HepG2 (cell line): Measurements from ENCODE around the gene BLVRB. TPM values are rescaled to one million over a fixed set of nuclear protein-coding genes. Genes with fewer than 3 reads are reported as not detected.

Experiments
- ATAC-seq: fragments of 200-7000 bp; cut with Tn5 transposase; 3 replicates; pipeline ENCODE4 v1.9.1; 2020; ENCODE audit warnings: mild to moderate bottlenecking, moderate library complexity
- BruUV-seq: library from RNA; stranded (reverse); fragments of 400-500 nt; replicated peaks from 2 replicates; lab custom pipeline; 2021; lab: Mats Ljungman, UMichigan
- CTCF ChIA-PET: fragments of 300-600 bp; formaldehyde crosslinking; extraction: SDS; loops from one replicate; lab custom pipeline; 2021; ENCODE audit warnings: low total read pairs, inconsistent platforms, low intra/inter-chr PET ratio; lab: Yijun Ruan, JAX
- POLR2A ChIA-PET: fragments of 350-600 bp; sonication (Branson Sonifier 250); formaldehyde crosslinking; loops from one replicate; lab custom pipeline; 2020; ENCODE audit warnings: antibody characterized with exemption, inconsistent platforms; lab: Yijun Ruan, JAX
- DNase-seq: peaks from one replicate; pipeline ENCODE4 v3.0.0-alpha.2; 2015; ENCODE audit warnings: low spot score
- FAIRE-seq: peaks from 3 replicates; lab custom pipeline; 2011; peaks lifted over from hg19 to GRCh38; lab: Jason Lieb, UNC
- H2AFZ ChIP-seq: one replicate; pipeline ENCODE4 v1.6.1; 2011; ENCODE audit warnings: low read length, inconsistent platforms
- H3K27ac ChIP-seq: fragments of 300-600 bp; 3 replicates; pipeline ENCODE4 v1.8.0; 2011; ENCODE audit warnings: mixed run types, mild to moderate bottlenecking, mixed read lengths, low read length, inconsistent platforms; ENCODE audit not compliant: insufficient read depth; ENCODE audit errors: extremely low read length
- H3K27me3 ChIP-seq, 2 experiments: fragments of 200-600 bp in 1 of 2; 2 replicates in 1 of 2; 3 replicates in 1 of 2; pipeline versions ENCODE4 v1.6.0 to v1.8.0; 2011; ENCODE audit warnings: low read length in 2 of 2, mild to moderate bottlenecking in 2 of 2, moderate library complexity in 2 of 2, inconsistent platforms in 1 of 2; ENCODE audit not compliant: insufficient read depth in 2 of 2, control insufficient read depth in 1 of 2
- H3K36me3 ChIP-seq, 2 experiments: fragments of 200-600 bp in 1 of 2; replicated peaks in 1 of 2; 2 replicates in 1 of 2; 3 replicates in 1 of 2; pipeline versions ENCODE4 v1.5.1 to v1.8.0; 2011; ENCODE audit warnings: low read length in 2 of 2, inconsistent platforms in 1 of 2; ENCODE audit not compliant: insufficient read depth in 2 of 2, control insufficient read depth in 1 of 2
- H3K4me1 ChIP-seq: 2 replicates; pipeline ENCODE4 v1.5.1; 2012; ENCODE audit warnings: low read length, inconsistent platforms; ENCODE audit not compliant: insufficient read depth
- H3K4me2 ChIP-seq: 2 replicates; pipeline ENCODE4 v1.6.0; 2011; ENCODE audit warnings: low read depth, low read length, inconsistent platforms
- H3K4me3 ChIP-seq, 3 experiments: fragments of 200-600 bp in 1 of 3; sonication (generic), shearing (Covaris generic) in 1 of 3; replicated peaks in 1 of 3; 2 replicates each; pipeline ENCODE4 v1.5.1; 2011 to 2016; ENCODE audit warnings: low read length in 3 of 3, inconsistent platforms in 2 of 3, low read depth in 2 of 3, mild to moderate bottlenecking in 2 of 3, control low read depth in 1 of 3, mixed read lengths in 1 of 3; ENCODE audit not compliant: insufficient read depth in 1 of 3
- H3K79me2 ChIP-seq: one replicate; pipeline ENCODE4 v1.6.1; 2011; ENCODE audit warnings: low read length, inconsistent platforms; ENCODE audit not compliant: insufficient read depth
- H3K9ac ChIP-seq: 2 replicates; pipeline ENCODE4 v1.6.0; 2011; ENCODE audit warnings: mild to moderate bottlenecking, low read depth, low read length, inconsistent platforms; ENCODE audit not compliant: insufficient read depth
- H3K9me3 ChIP-seq: 2 replicates; pipeline ENCODE4 v1.5.1; 2012; ENCODE audit warnings: mild to moderate bottlenecking, low read length
- H4K20me1 ChIP-seq: 2 replicates; pipeline ENCODE4 v1.6.0; 2011; ENCODE audit warnings: inconsistent platforms, mild to moderate bottlenecking, low read length, moderate library complexity; ENCODE audit not compliant: insufficient read depth
- CEBPG ChIP-seq: IDR thresholded peaks from 2 replicates; pipeline ENCODE4 v1.6.1; 2016
- CERS6 ChIP-seq: sonication (generic); formaldehyde crosslinking; IDR thresholded peaks from 2 replicates; pipeline ENCODE4 v1.5.0; 2020; ENCODE audit warnings: missing genetic modification reagents
- GATA4 ChIP-seq: sonication (generic); IDR thresholded peaks from 2 replicates; pipeline ENCODE4 v1.6.1; 2016; ENCODE audit warnings: antibody characterized with exemption, low read depth, borderline replicate concordance
- MAFK ChIP-seq, 2 experiments: IDR thresholded peaks in 1 of 2; conservative IDR thresholded peaks in 1 of 2; 2 replicates each; pipeline ENCODE4 v1.6.1; 2011; ENCODE audit warnings: improper control_type of control experiment in 2 of 2, low read length in 2 of 2
- WIZ ChIP-seq: sonication (generic); formaldehyde crosslinking; IDR thresholded peaks from 2 replicates; pipeline ENCODE4 v1.5.1; 2020; ENCODE audit warnings: mild to moderate bottlenecking, missing genetic modification reagents
- ZNF180 ChIP-seq: sonication (generic); formaldehyde crosslinking; IDR thresholded peaks from 2 replicates; pipeline ENCODE4 v1.4.0; 2020; ENCODE audit warnings: low read depth, missing genetic modification reagents, borderline replicate concordance
- ZNF256 ChIP-seq: sonication (generic); formaldehyde crosslinking; conservative IDR thresholded peaks from 2 replicates; pipeline ENCODE4 v1.4.0; 2020; ENCODE audit warnings: missing genetic modification reagents
- ZNF3 ChIP-seq: IDR thresholded peaks from 2 replicates; pipeline ENCODE4 v1.7.0; 2017; ENCODE audit warnings: inconsistent platforms
- ZNF460 ChIP-seq: sonication (generic); formaldehyde crosslinking; IDR thresholded peaks from 2 replicates; pipeline ENCODE4 v1.5.1; 2020; ENCODE audit warnings: missing genetic modification reagents, mild to moderate bottlenecking, borderline replicate concordance
- WGBS: methylation state at CpG from one replicate; pipeline ENCODE4 v1.1.6; 2017; ENCODE audit warnings: low lambda C conversion rate; 5-methylcytosine and 5-hydroxymethylcytosine counted together
- in situ Hi-C: cut with HindIII; loops from 2 replicates; pipeline ENCODE4 v1.10.0; 2017; ENCODE audit warnings: low pct_unique_long_range_greater_than_20kb; ENCODE audit not compliant: extremely low pct_ligation_motif_present
- intact Hi-C: fragments of 100-400 bp; cut with micrococcal nuclease; formaldehyde crosslinking; loops from one replicate; pipeline ENCODE4 v1.10.0; 2022; ENCODE audit not compliant: unreplicated experiment
- polyA plus RNA-seq, 8 experiments: library from polyadenylated mRNA; depleted of rRNA in 3 of 8; stranded (reverse) in 7 of 8; unstranded in 1 of 8; fragments of >200 nt; fragmentation: Illumina TruSeq in 4 of 8; extraction: Trizol in 4 of 8; gene quantifications; 2 replicates each; pipeline versions ENCODE4 v1.2.1 to v1.2.3, GENCODE V29; 2011 to 2016; ENCODE audit warnings: low read depth in 4 of 8, missing spikeins in 1 of 8, mixed read lengths in 1 of 8; ENCODE audit not compliant: insufficient read depth in 1 of 8
- total RNA-seq, 5 experiments: library from RNA; depleted of rRNA; stranded (reverse); fragments of >200 nt; fragmentation: Illumina TruSeq; extraction: Trizol; gene quantifications; 2 replicates each; pipeline ENCODE4 v1.2.3, GENCODE V29; 2016; ENCODE audit warnings: low read depth in 1 of 5

Gene BLVRB
- total and polyA plus RNA-seq, 2 of the 13 experiments (the other 11 are each of a cell fraction or from before 2014, with no cell fraction given), result 25.9 to 51.4 TPM

- in situ Hi-C loops (no loop called here), intact Hi-C loops (no loop called here)
- H3K27ac ChIP-seq, result no peak overlapping the region
- POLR2A ChIA-PET, result interaction anchor here (1.2 to 1.5 kb wide), 2 partner anchors 12 to 20 kb away, joined by 3 to 4 read pairs; no protein-coding TSS in a partner anchor
- WGBS, result 30% methylated on average over 9 of the region's 21 CpGs
- no peaks in the 10 kb centered on the region for H3K9me3 ChIP-seq
- no peak for ATAC-seq
- no peaks in the 10 kb centered on the region for H3K79me2 ChIP-seq
- peaks cover 57% of the 10 kb centered on the region for H3K4me1 ChIP-seq
- no peaks in the 10 kb centered on the region for H3K36me3 ChIP-seq
- H3K9ac ChIP-seq, result no peak overlapping the region
- H4K20me1 ChIP-seq, result no peaks in the 10 kb centered on the region
- CTCF ChIA-PET, result no interaction called here
- DNase-seq, result no peak
- H2AFZ ChIP-seq, result no peak overlapping the region
- peaks cover 0 to 23% of the 10 kb centered on the region in 2 experiments; a peak in 3 of 5 replicates for H3K27me3 ChIP-seq
- no peak for FAIRE-seq
- TF ChIP-seq ZNF3 (CRISPR knock-in tag) (peak; percentile 93), CEBPG (CRISPR knock-in tag) (0 out of 2 replicates have a peak, but pooled peaks have one; percentile 11), CERS6 (CRISPR knock-in tag) (no peak), GATA4 (no peak), WIZ (no peak), ZNF460 (peak; percentile 86), MAFK (conservative IDR thresholded peaks at IDR 0.05 in 1 of 2, IDR thresholded peaks at IDR 0.05 in 1 of 2; ENCODE audit: low read length in 2 of 2) (peak in 1 of 2 experiments; percentile 19; a peak in 1 of 4 replicates), ZNF256 (CRISPR knock-in tag) (no peak), ZNF180 (no peak)
- TF ChIP-seq, all 625 proteins: peak for 4
- Histone ChIP-seq H3K4me3 (no peak overlapping the region), H3K4me2 (no peak overlapping the region)
- no TSS peak for BruUV-seq
Observed at GRCh38 chr19:40414542-40415535, 50.7 kb downstream of the BLVRB start.
